K562 (cell line): ENCODE data around the gene DHX8.

Source experiments
- L3MBTL2 ChIP-seq: fragments of 450-650 bp; IDR thresholded peaks from 2 replicates; pipeline ENCODE4 v1.6.1; 2016; ENCODE audit warnings: mild to moderate bottlenecking, moderate library complexity
- NFE2L1 ChIP-seq: fragments of 450-650 bp; IDR thresholded peaks from 2 replicates; pipeline ENCODE4 v1.6.1; 2016; ENCODE audit warnings: missing genetic modification characterization, low read depth, mild to moderate bottlenecking, missing compliant biosample characterization, moderate library complexity, borderline replicate concordance
- PHF21A ChIP-seq: fragments of 450-650 bp; IDR thresholded peaks from 2 replicates; pipeline ENCODE4 v1.6.1; 2017; ENCODE audit warnings: low read depth, borderline replicate concordance
- RFX7 ChIP-seq: fragments of 250-450 bp; sonication (Bioruptor Pico); IDR thresholded peaks from 2 replicates; pipeline ENCODE4 v1.5.1; 2021; ENCODE audit warnings: mild to moderate bottlenecking
- ZBTB1 ChIP-seq: sonication (generic); formaldehyde crosslinking; IDR thresholded peaks from 2 replicates; pipeline ENCODE4 v1.8.1; 2023; ENCODE audit warnings: missing genetic modification reagents, low read depth, mild to moderate bottlenecking, borderline replicate concordance
- ZNF384 ChIP-seq: IDR thresholded peaks from 2 replicates; pipeline ENCODE4 v1.6.1; 2012; ENCODE audit warnings: low read depth, low read length, improper control_type of control experiment
- TF ChIP-seq, protein P1 (sequence below), 3 experiments: IDR thresholded peaks in 2 of 3; conservative IDR thresholded peaks in 1 of 3; 2 replicates each; pipeline ENCODE4 v1.5.1; 2011 to 2012; ENCODE audit warnings: low read length in 3 of 3, mild to moderate bottlenecking in 3 of 3, control low read depth in 2 of 3, improper control_type of control experiment in 1 of 3, inconsistent platforms in 1 of 3, low read depth in 1 of 3, mixed read lengths in 1 of 3, moderate library complexity in 1 of 3; ENCODE audit not compliant: insufficient read depth in 2 of 3
- TF ChIP-seq, protein P2 (sequence below): sonication (generic); formaldehyde crosslinking; IDR thresholded peaks from 2 replicates; pipeline ENCODE4 v1.8.1; 2023; ENCODE audit warnings: mild to moderate bottlenecking, missing genetic modification reagents
- TF ChIP-seq, protein P3 (sequence below), 2 experiments: fragments of 250-450 bp in 1 of 2; fragments of 450-650 bp in 1 of 2; sonication (Bioruptor Pico) in 1 of 2; IDR thresholded peaks; 2 replicates each; pipeline versions ENCODE4 v1.6.1 to v1.8.0; 2016 to 2021; ENCODE audit warnings: mild to moderate bottlenecking in 2 of 2, moderate library complexity in 2 of 2, missing compliant biosample characterization in 1 of 2, missing genetic modification characterization in 1 of 2

DNA sequence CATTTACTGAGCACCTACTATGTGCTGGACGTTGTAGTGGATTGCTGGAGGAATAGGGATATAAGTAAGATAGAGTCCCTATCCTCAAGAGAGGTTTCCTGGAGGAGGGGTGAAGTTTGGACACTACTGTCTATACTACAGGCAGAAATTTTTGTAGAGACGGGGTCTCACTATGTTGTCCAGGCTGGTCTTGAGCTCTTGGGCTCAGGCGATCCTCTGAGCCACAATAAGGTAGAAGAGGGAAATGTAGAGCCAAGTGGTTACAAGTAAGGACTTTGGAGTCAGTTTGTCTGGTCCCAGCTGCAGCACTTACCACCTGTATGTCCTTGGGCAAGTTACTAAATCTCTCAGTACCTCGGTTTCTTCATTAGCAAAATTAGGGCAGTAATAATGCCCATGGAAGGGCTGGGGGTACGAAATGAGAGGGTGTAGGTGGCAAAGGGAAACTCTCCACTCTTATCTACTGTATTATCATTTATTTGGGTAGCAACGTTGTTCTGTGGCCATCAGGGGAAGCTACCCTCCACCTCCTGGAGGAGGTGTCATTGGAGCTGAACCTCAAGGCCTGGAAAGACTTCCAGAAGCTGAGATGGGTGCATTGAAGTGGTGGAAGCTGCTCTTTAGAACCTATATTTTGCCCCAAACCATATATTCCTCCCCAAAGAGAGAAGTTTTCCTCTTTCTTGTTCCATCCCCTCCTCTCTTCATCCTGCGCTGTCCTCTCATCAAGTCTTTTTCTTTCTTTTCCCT, 34.9 kb upstream of the DHX8 start:
- TF ChIP-seq PHF21A (no peak), NFE2L1 (tag) (no peak), RFX7 (no peak), ZNF384 (no peak), L3MBTL2 (no peak), ZBTB1 (CRISPR knock-in tag) (no peak)
- TF ChIP-seq, protein P1, sequence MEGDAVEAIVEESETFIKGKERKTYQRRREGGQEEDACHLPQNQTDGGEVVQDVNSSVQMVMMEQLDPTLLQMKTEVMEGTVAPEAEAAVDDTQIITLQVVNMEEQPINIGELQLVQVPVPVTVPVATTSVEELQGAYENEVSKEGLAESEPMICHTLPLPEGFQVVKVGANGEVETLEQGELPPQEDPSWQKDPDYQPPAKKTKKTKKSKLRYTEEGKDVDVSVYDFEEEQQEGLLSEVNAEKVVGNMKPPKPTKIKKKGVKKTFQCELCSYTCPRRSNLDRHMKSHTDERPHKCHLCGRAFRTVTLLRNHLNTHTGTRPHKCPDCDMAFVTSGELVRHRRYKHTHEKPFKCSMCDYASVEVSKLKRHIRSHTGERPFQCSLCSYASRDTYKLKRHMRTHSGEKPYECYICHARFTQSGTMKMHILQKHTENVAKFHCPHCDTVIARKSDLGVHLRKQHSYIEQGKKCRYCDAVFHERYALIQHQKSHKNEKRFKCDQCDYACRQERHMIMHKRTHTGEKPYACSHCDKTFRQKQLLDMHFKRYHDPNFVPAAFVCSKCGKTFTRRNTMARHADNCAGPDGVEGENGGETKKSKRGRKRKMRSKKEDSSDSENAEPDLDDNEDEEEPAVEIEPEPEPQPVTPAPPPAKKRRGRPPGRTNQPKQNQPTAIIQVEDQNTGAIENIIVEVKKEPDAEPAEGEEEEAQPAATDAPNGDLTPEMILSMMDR (IDR thresholded peaks at IDR 0.05 in 2 of 3, conservative IDR thresholded peaks at IDR 0.05 in 1 of 3; ENCODE audit: insufficient read depth in 2 of 3, low read depth in 1 of 3, low read length in 3 of 3), result no peak
- TF ChIP-seq, protein P2, sequence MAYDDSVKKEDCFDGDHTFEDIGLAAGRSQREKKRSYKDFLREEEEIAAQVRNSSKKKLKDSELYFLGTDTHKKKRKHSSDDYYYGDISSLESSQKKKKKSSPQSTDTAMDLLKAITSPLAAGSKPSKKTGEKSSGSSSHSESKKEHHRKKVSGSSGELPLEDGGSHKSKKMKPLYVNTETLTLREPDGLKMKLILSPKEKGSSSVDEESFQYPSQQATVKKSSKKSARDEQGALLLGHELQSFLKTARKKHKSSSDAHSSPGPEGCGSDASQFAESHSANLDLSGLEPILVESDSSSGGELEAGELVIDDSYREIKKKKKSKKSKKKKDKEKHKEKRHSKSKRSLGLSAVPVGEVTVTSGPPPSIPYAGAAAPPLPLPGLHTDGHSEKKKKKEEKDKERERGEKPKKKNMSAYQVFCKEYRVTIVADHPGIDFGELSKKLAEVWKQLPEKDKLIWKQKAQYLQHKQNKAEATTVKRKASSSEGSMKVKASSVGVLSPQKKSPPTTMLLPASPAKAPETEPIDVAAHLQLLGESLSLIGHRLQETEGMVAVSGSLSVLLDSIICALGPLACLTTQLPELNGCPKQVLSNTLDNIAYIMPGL (CRISPR knock-in tag), result no peak
- TF ChIP-seq, protein P3, sequence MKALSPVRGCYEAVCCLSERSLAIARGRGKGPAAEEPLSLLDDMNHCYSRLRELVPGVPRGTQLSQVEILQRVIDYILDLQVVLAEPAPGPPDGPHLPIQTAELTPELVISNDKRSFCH (CRISPR knock-in tag; IDR thresholded peaks at IDR 0.05), result no peak
- TF ChIP-seq, protein P3 (tag; IDR thresholded peaks at IDR 0.05), result no peak
